ENCODE results near the gene YJU2.
"Not testable (repeated sequence)": the region's sequence is repeated elsewhere in the genome, so short reads cannot be mapped to it uniquely, and the experiment has no call there.

The YJU2 gene

GRCh38 chr19:4278010-4278409 lies 31.1 kb downstream of the YJU2 start:
- in situ Hi-C loops (cut with MboI; ENCODE audit: low pct_unique_long_range_greater_than_20kb, low sequenced_read_pairs, unreplicated experiment), result loop anchor here (10.0 kb wide), 2 partner anchors 77 to 247 kb away; no protein-coding TSS in a partner anchor
- DNase-seq (ENCODE audit: low spot score), result no peak
- TF ChIP-seq CTCF (IDR thresholded peaks at IDR 0.05; ENCODE audit: extremely low read depth, insufficient read depth, missing control alignments), result no peak

GRCh38 chr19:4278419-4279266 lies 31.8 kb downstream of the YJU2 start, which contains the start of gene SHD:
SHD (plus strand) TSS chr19:4279266; CDS start chr19:4280064, 798 bp downstream.
- in situ Hi-C loops (cut with MboI; ENCODE audit: low pct_unique_long_range_greater_than_20kb, low sequenced_read_pairs, unreplicated experiment), result loop anchor here (10.0 kb wide), 2 partner anchors 76 to 246 kb away; no protein-coding TSS in a partner anchor
- TF ChIP-seq CTCF (IDR thresholded peaks at IDR 0.05; ENCODE audit: extremely low read depth, insufficient read depth, missing control alignments), result no peak
- DNase-seq (ENCODE audit: low spot score), result no peak

GRCh38 chr19:4279267-4279529 lies 32.3 kb downstream of the YJU2 start:
- no peak for DNase-seq (ENCODE audit: low spot score)

GRCh38 chr19:4279530-4280422 lies 32.9 kb downstream of the YJU2 start:
- TF ChIP-seq CTCF (IDR thresholded peaks at IDR 0.05; ENCODE audit: extremely low read depth, insufficient read depth, missing control alignments), result no peak
- no peak for DNase-seq (ENCODE audit: low spot score)
- in situ Hi-C loops (cut with MboI; ENCODE audit: low pct_unique_long_range_greater_than_20kb, low sequenced_read_pairs, unreplicated experiment), result loop anchor here (10.0 kb wide), 2 partner anchors 75 to 245 kb away; no protein-coding TSS in a partner anchor

More at GRCh38 chr19:4279267-4279529, 32.3 kb downstream of the YJU2 start:
- TF ChIP-seq CTCF (IDR thresholded peaks at IDR 0.05; ENCODE audit: extremely low read depth, insufficient read depth, missing control alignments), result no peak
- in situ Hi-C loops (cut with MboI; ENCODE audit: low pct_unique_long_range_greater_than_20kb, low sequenced_read_pairs, unreplicated experiment), result loop anchor here (10.0 kb wide), 2 partner anchors 76 to 246 kb away; no protein-coding TSS in a partner anchor

- no peak for TF ChIP-seq CTCF (IDR thresholded peaks at IDR 0.05; ENCODE audit: extremely low read depth, insufficient read depth, missing control alignments)
- no peak for DNase-seq (ENCODE audit: low spot score)
- in situ Hi-C loops (cut with MboI; ENCODE audit: low pct_unique_long_range_greater_than_20kb, low sequenced_read_pairs, unreplicated experiment), result no loop called here
Measured at GRCh38 chr19:4284176-4284958, 37.5 kb downstream of the YJU2 start.

- in situ Hi-C loops (cut with MboI; ENCODE audit: low pct_unique_long_range_greater_than_20kb, low sequenced_read_pairs, unreplicated experiment), result no loop called here
- no peak for DNase-seq (ENCODE audit: low spot score)
- no peak for TF ChIP-seq CTCF (IDR thresholded peaks at IDR 0.05; ENCODE audit: extremely low read depth, insufficient read depth, missing control alignments)
Measured at GRCh38 chr19:4284974-4285373, 38.1 kb downstream of the YJU2 start.

DNA sequence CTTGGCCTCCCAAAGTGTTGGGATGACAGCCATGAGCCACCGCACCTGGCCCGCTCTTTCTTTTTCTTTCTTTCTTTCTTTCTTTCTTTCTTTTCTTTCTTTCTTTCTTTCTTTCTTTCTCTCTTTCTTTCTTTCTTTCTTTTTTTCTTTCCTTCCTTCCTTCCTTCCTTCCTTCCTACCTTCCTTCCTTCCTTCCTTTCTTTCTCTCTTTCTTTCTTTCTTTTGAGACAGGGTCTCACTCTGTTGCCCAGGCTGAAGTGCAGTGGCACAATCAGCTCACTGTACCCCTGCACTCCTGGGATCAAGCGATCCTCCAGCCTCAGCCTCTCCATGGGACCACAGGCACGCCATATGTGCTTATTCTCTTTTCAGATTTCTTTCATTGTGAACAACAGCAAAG lies 39.3 kb downstream of the YJU2 start:
- in situ Hi-C loops (cut with MboI; ENCODE audit: low pct_unique_long_range_greater_than_20kb, low sequenced_read_pairs, unreplicated experiment); DNase-seq (ENCODE audit: low spot score): not testable (repeated sequence)
